ENCODE results near the gene TMEM94. TPM values are rescaled to one million over a fixed set of nuclear protein-coding genes. Genes with fewer than 3 reads are reported as not detected.
A peak's percentile ranks its signal among the peaks of the same experiment; 100 is the strongest.

The TMEM94 gene
- total RNA-seq, result 10 to 100 TPM; 19.3 to 56.5 (median 28.3) TPM

GRCh38 chr17:75456417-75457046 lies at the start of gene TMEM94:
Gene TMEM94 (plus strand): TSS chr17:75456635. CDS start chr17:75471906, 15,271 bp downstream.
- peak; percentile 76 for DNase-seq
- 0% methylated on average over 3 to 18 of the region's 33 CpGs for WGBS, 2 donors

DNA sequence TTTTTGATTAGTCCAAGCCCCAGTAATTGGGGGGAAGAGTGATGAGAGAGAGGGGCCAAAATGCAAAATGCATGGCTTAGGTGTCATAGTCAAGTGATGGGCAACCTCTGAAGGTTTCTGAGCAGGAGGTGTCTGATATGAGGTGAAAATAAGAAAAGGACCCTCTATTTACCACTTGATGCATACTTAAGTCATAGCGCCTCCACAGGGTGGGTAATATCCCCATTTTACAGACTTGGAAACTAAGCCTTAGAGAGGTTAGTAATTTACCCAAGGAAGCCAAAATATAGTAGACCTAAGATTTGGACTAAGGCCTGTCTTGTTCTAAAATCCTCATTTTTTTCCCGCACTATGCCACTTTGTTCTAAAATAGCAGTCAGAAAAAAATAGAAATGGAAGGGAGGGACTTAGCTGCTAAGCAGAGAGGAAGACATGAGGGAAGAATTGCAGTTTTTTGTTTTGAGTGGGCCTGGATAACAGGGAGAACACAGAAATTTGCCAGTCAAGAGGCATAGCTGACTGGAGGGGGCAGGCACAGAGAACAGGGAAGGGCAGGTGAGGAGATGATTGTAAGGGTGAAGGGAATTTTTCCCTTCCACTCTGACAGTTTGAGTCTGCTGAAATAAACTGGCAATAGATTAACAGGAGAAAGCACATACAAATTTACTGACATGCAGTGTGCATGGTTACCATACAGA lies 48.6 kb upstream of the TMEM94 start:
- TF ChIP-seq POLR2A (IDR thresholded peaks at IDR 0.05), result no peak
- TF ChIP-seq, protein P1, sequence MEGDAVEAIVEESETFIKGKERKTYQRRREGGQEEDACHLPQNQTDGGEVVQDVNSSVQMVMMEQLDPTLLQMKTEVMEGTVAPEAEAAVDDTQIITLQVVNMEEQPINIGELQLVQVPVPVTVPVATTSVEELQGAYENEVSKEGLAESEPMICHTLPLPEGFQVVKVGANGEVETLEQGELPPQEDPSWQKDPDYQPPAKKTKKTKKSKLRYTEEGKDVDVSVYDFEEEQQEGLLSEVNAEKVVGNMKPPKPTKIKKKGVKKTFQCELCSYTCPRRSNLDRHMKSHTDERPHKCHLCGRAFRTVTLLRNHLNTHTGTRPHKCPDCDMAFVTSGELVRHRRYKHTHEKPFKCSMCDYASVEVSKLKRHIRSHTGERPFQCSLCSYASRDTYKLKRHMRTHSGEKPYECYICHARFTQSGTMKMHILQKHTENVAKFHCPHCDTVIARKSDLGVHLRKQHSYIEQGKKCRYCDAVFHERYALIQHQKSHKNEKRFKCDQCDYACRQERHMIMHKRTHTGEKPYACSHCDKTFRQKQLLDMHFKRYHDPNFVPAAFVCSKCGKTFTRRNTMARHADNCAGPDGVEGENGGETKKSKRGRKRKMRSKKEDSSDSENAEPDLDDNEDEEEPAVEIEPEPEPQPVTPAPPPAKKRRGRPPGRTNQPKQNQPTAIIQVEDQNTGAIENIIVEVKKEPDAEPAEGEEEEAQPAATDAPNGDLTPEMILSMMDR (IDR thresholded peaks at IDR 0.05), result no peak
- intact Hi-C loops (cut with DNase I), result no loop called here
- no peak overlapping the region for H3K4me3 ChIP-seq
- no peaks in the 10 kb centered on the region for H3K27me3 ChIP-seq
- peaks cover 5 to 34% (median 19%) of the 10 kb centered on the region in 3 donors for H3K4me1 ChIP-seq
- 85 to 94% methylated on average over 2 of the region's 2 CpGs for whole genome bisulfite sequencing, 2 donors
- DNase-seq, result no peak
- no peaks in the 10 kb centered on the region for H3K9me3 ChIP-seq
- H3K36me3 ChIP-seq, result no peaks in the 10 kb centered on the region
- no peak overlapping the region for H3K27ac ChIP-seq

More at GRCh38 chr17:75456417-75457046, at the start of gene TMEM94:
- Histone ChIP-seq H3K27me3 (no peaks in the 10 kb centered on the region), H3K9me3 (no peaks in the 10 kb centered on the region), H3K4me1 (peaks cover 11 to 54% (median 30%) of the 10 kb centered on the region in 3 donors), H3K4me3 (peak within 1 kb of the TSS; percentile 78 to 97 (median 89)), H3K36me3 (no peaks in the 10 kb centered on the region), H3K27ac (peak within 1 kb of the TSS; percentile 89 to 95 (median 93))
- intact Hi-C loops (cut with DNase I), result no loop called here
- peak in 2 of 4 donors; percentile 6 to 43 for TF ChIP-seq POLR2A (IDR thresholded peaks at IDR 0.05)
- TF ChIP-seq, protein P1 (IDR thresholded peaks at IDR 0.05), result no peak

DNA sequence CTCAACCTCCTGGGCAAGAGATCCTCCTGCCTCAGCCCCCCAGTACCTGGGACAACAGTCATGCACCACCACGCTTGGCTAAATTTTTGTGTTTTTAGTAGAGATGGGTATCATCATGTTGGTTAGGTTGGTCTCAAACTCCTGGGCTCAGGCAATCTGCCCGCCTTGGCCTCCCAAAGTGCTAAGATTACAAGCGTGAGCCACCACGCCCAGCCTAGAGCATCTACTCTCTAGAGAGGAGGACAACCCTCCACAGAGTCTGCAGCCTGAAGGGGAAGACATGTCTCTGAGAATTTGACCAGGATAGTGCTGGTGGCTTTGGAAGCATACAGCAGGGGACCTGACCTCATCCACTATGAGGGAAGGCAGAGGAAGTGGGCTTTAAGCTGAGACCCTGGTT lies 46.3 kb upstream of the TMEM94 start:
- H3K4me1 ChIP-seq, result peaks cover 0 to 23% (median 8%) of the 10 kb centered on the region in 3 donors
- no peak for DNase-seq
- no peak for TF ChIP-seq POLR2A (IDR thresholded peaks at IDR 0.05)
- TF ChIP-seq, protein P1 (IDR thresholded peaks at IDR 0.05), result no peak
- intact Hi-C loops (cut with DNase I), result loop anchor here (5.0 kb wide), 1 partner anchor 88 kb away; no protein-coding TSS in a partner anchor
- WGBS, 2 donors, result 92% methylated on average over 2 of the region's 4 CpGs; no CpG with 5 or more reads in 1 of the 2 donors
- no peak overlapping the region for H3K27ac ChIP-seq
- H3K4me3 ChIP-seq, result no peak overlapping the region
- no peaks in the 10 kb centered on the region for H3K9me3 ChIP-seq
- no peaks in the 10 kb centered on the region for H3K27me3 ChIP-seq
- H3K36me3 ChIP-seq, result no peaks in the 10 kb centered on the region

- WGBS, 2 donors, result 82 to 89% methylated on average over 5 of the region's 5 CpGs
- no peak for DNase-seq
- Histone ChIP-seq H3K27me3 (no peaks in the 10 kb centered on the region), H3K9me3 (no peaks in the 10 kb centered on the region), H3K27ac (no peak overlapping the region), H3K36me3 (no peaks in the 10 kb centered on the region), H3K4me3 (no peak overlapping the region), H3K4me1 (peaks cover 0 to 17% (median 4%) of the 10 kb centered on the region in 3 donors)
- TF ChIP-seq, protein P1 (IDR thresholded peaks at IDR 0.05), result no peak
- no peak for TF ChIP-seq POLR2A (IDR thresholded peaks at IDR 0.05)
- intact Hi-C loops (cut with DNase I), result loop anchor here (5.0 kb wide), 1 partner anchor 89 kb away; no protein-coding TSS in a partner anchor
These were observed 44.9 kb upstream of the TMEM94 start for GRCh38 chr17:75411328-75412067.
